Liver (tissue), 9 donors: ENCODE results near the gene EMCN. TPM values are rescaled to one million over a fixed set of nuclear protein-coding genes. Genes with fewer than 3 reads are reported as not detected.

ENCODE experiments used
- DNase-seq: peaks from one replicate; pipeline ENCODE4 v3.0.0-alpha.2; 2017; ENCODE audit warnings: low spot score
- H3K27ac ChIP-seq, 2 donors: one replicate each; pipeline ENCODE4 v1.7.0; 2013; ENCODE audit warnings: inconsistent platforms in 2 of 2, low read length in 2 of 2, control low read depth in 1 of 2, low read depth in 1 of 2, mild to moderate bottlenecking in 1 of 2
- H3K27me3 ChIP-seq, 4 donors: one replicate each; pipeline versions ENCODE4 v1.6.1 to v1.7.0; 2013; ENCODE audit warnings: low read length in 3 of 4, inconsistent platforms in 1 of 4, mild to moderate bottlenecking in 1 of 4, moderate library complexity in 1 of 4; ENCODE audit not compliant: control insufficient read depth in 4 of 4, insufficient read depth in 4 of 4
- H3K36me3 ChIP-seq, 4 donors: one replicate each; pipeline versions ENCODE4 v1.6.1 to v1.7.0; 2013; ENCODE audit warnings: low read length in 3 of 4, mild to moderate bottlenecking in 3 of 4, low read depth in 1 of 4, moderate library complexity in 1 of 4; ENCODE audit not compliant: control insufficient read depth in 4 of 4, insufficient read depth in 3 of 4
- H3K4me1 ChIP-seq, 4 donors: one replicate each; pipeline versions ENCODE4 v1.6.1 to v1.7.0; 2013; ENCODE audit warnings: low read length in 3 of 4, mild to moderate bottlenecking in 3 of 4, moderate library complexity in 1 of 4; ENCODE audit not compliant: control insufficient read depth in 4 of 4, insufficient read depth in 4 of 4
- H3K4me3 ChIP-seq, 3 donors: one replicate each; pipeline versions ENCODE4 v1.6.1 to v1.7.0; 2013; ENCODE audit warnings: low read length in 3 of 3, control low read depth in 1 of 3, low read depth in 1 of 3, mild to moderate bottlenecking in 1 of 3
- H3K9ac ChIP-seq, 2 donors: one replicate each; pipeline ENCODE4 v1.7.0; 2013; ENCODE audit warnings: low read length in 2 of 2, mild to moderate bottlenecking in 2 of 2, moderate library complexity in 2 of 2, control low read depth in 1 of 2, low read depth in 1 of 2
- H3K9me3 ChIP-seq, 4 donors: one replicate each; pipeline versions ENCODE4 v1.6.1 to v1.7.0; 2013; ENCODE audit warnings: low read length in 3 of 4; ENCODE audit not compliant: control insufficient read depth in 4 of 4
- ATF3 ChIP-seq: IDR thresholded peaks from 2 replicates; pipeline ENCODE4 v1.6.1; 2016; ENCODE audit warnings: antibody characterized with exemption
- CTCF ChIP-seq: fragments of 150-350 bp; IDR thresholded peaks from 2 replicates; pipeline ENCODE4 v1.5.1; 2017; ENCODE audit warnings: improper control_type of control experiment, low read depth, low read length; ENCODE audit not compliant: missing input control
- EGR1 ChIP-seq, 2 donors: IDR thresholded peaks; 2 replicates each; pipeline ENCODE4 v1.6.1; 2016 to 2018; ENCODE audit warnings: antibody characterized with exemption in 2 of 2, low read depth in 2 of 2
- FOXA1 ChIP-seq: IDR thresholded peaks from 2 replicates; pipeline ENCODE4 v1.6.1; 2016; ENCODE audit warnings: antibody characterized with exemption
- FOXA2 ChIP-seq: IDR thresholded peaks from 2 replicates; pipeline ENCODE4 v1.6.1; 2016; ENCODE audit warnings: antibody characterized with exemption
- GABPA ChIP-seq, 2 donors: IDR thresholded peaks in 1 of 2; conservative IDR thresholded peaks in 1 of 2; 2 replicates each; pipeline ENCODE4 v1.6.1; 2016; ENCODE audit warnings: antibody characterized with exemption in 2 of 2, mild to moderate bottlenecking in 1 of 2, moderate library complexity in 1 of 2
- HNF4A ChIP-seq, 2 donors: conservative IDR thresholded peaks; 2 replicates each; pipeline ENCODE4 v1.6.1; 2016; ENCODE audit warnings: antibody characterized with exemption in 2 of 2, mild to moderate bottlenecking in 2 of 2
- HNF4G ChIP-seq: IDR thresholded peaks from 2 replicates; pipeline ENCODE4 v1.6.1; 2016; ENCODE audit warnings: antibody characterized with exemption
- JUND ChIP-seq, 2 donors: IDR thresholded peaks; 2 replicates each; pipeline ENCODE4 v1.6.1; 2016; ENCODE audit warnings: antibody characterized with exemption in 2 of 2
- MAX ChIP-seq: IDR thresholded peaks from 2 replicates; pipeline ENCODE4 v1.6.1; 2016; ENCODE audit warnings: antibody characterized with exemption
- NR2F2 ChIP-seq: IDR thresholded peaks from 2 replicates; pipeline ENCODE4 v1.6.1; 2016; ENCODE audit warnings: antibody characterized with exemption
- RAD21 ChIP-seq, 2 donors: IDR thresholded peaks; 2 replicates each; pipeline ENCODE4 v1.6.1; 2016; ENCODE audit warnings: antibody characterized with exemption in 2 of 2, mild to moderate bottlenecking in 2 of 2
- REST ChIP-seq: IDR thresholded peaks from 2 replicates; pipeline ENCODE4 v1.6.1; 2016; ENCODE audit warnings: antibody characterized with exemption, mild to moderate bottlenecking
- RXRA ChIP-seq, 2 donors: IDR thresholded peaks; 2 replicates each; pipeline ENCODE4 v1.6.1; 2017 to 2018; ENCODE audit warnings: antibody characterized with exemption in 2 of 2, mild to moderate bottlenecking in 1 of 2
- SP1 ChIP-seq: IDR thresholded peaks from 2 replicates; pipeline ENCODE4 v1.6.1; 2018; ENCODE audit warnings: antibody characterized with exemption, mild to moderate bottlenecking
- TAF1 ChIP-seq: conservative IDR thresholded peaks from 2 replicates; pipeline ENCODE4 v1.6.1; 2016; ENCODE audit warnings: antibody characterized with exemption, mild to moderate bottlenecking
- YY1 ChIP-seq: IDR thresholded peaks from 2 replicates; pipeline ENCODE4 v1.6.1; 2016; ENCODE audit warnings: antibody characterized with exemption, mild to moderate bottlenecking
- ZBTB33 ChIP-seq: IDR thresholded peaks from 2 replicates; pipeline ENCODE4 v1.6.1; 2016; ENCODE audit warnings: antibody characterized with exemption
- WGBS: extraction: QIAGEN DNeasy Blood & Tissue Kit; methylation state at CpG from one replicate; pipeline ENCODE4 v1.1.7; 2013; 5-methylcytosine and 5-hydroxymethylcytosine counted together
- polyA plus RNA-seq, 2 donors: library from polyadenylated mRNA; stranded (reverse) in 1 of 2; unstranded in 1 of 2; fragments of 200-250 nt in 1 of 2; fragments of >200 nt in 1 of 2; fragmentation: Nextera tagmentation in 1 of 2; extraction: Ambion mirVana in 1 of 2; gene quantifications; one replicate each; pipeline versions ENCODE4 v1.2.1 to v1.2.3, GENCODE V29; 2013 to 2015
- total RNA-seq, 2 donors: library from RNA; depleted of rRNA; stranded (reverse); fragments of >200 nt; gene quantifications; one replicate each; pipeline ENCODE4 v1.2.3, GENCODE V29; 2014
- donor health status: healthy.
- donor health status: healthy.
- donor health status: healthy.
- donor health status: healthy.
- donor health status: healthy.

Gene EMCN
- total and polyA plus RNA-seq, 4 donors: 1.8 to 4.4 (median 2.5) TPM

GRCh38 chr4:100461807-100462605 is 55.8 kb downstream of the EMCN start:
- Histone ChIP-seq H3K27ac (no peak overlapping the region), H3K36me3 (no peaks in the 10 kb centered on the region), H3K27me3 (no peaks in the 10 kb centered on the region), H3K4me1 (no peaks in the 10 kb centered on the region), H3K4me3 (no peak overlapping the region), H3K9me3 (no peaks in the 10 kb centered on the region), H3K9ac (no peak overlapping the region)
- DNase-seq: no peak
- TF ChIP-seq FOXA1 (no peak), SP1 (no peak)
- 67% methylated on average over 5 of the region's 5 CpGs for WGBS

GRCh38 chr4:100450449-100450848 is 67.4 kb downstream of the EMCN start:
- Histone ChIP-seq H3K4me3 (no peak overlapping the region), H3K9ac (no peak overlapping the region), H3K36me3 (no peaks in the 10 kb centered on the region), H3K27me3 (no peaks in the 10 kb centered on the region), H3K9me3 (no peaks in the 10 kb centered on the region), H3K4me1 (no peaks in the 10 kb centered on the region), H3K27ac (no peak overlapping the region)
- WGBS: 63% methylated on average over 2 of the region's 2 CpGs
- TF ChIP-seq YY1 (no peak), RXRA (IDR thresholded peaks at IDR 0.05) (no peak), GABPA (IDR thresholded peaks at IDR 0.05 in 1 of 2, conservative IDR thresholded peaks at IDR 0.05 in 1 of 2) (no peak), JUND (IDR thresholded peaks at IDR 0.05) (no peak), ATF3 (no peak), FOXA2 (no peak), NR2F2 (no peak), REST (no peak), TAF1 (no peak), HNF4A (conservative IDR thresholded peaks at IDR 0.05) (no peak), RAD21 (IDR thresholded peaks at IDR 0.05) (no peak), ZBTB33 (no peak), MAX (no peak), HNF4G (no peak), CTCF (no peak), FOXA1 (no peak), EGR1 (IDR thresholded peaks at IDR 0.05; ENCODE audit: low read depth in 2 of 2) (no peak), SP1 (no peak)
- no peak for DNase-seq
